HuH-7.5 (cell line): ENCODE measurements around the gene FBXO36.

ENCODE experiments used
- DNase-seq: peaks from one replicate; pipeline ENCODE4 v3.0.0; 2011; ENCODE audit warnings: low spot score

Gene FBXO36

GRCh38 chr2:229970406-229970805, 48.1 kb downstream of the FBXO36 start:
- no peak for DNase-seq

GRCh38 chr2:229971298-229971790, 49.0 kb downstream of the FBXO36 start:
- no peak for DNase-seq

- DNase-seq, result no peak
Observed at GRCh38 chr2:229974266-229974665, 52.0 kb downstream of the FBXO36 start.

- DNase-seq, result no peak
Observed at GRCh38 chr2:229980431-229981184, 58.3 kb downstream of the FBXO36 start.

- DNase-seq, result no peak
Observed at GRCh38 chr2:229993236-229993635, 70.9 kb downstream of the FBXO36 start.

GRCh38 chr2:229996320-229996719, 74.0 kb downstream of the FBXO36 start:
- no peak for DNase-seq

GRCh38 chr2:229997565-229997964, 75.3 kb downstream of the FBXO36 start:
- no peak for DNase-seq

GRCh38 chr2:230000118-230000841, 78.0 kb downstream of the FBXO36 start:
- no peak for DNase-seq

- DNase-seq, result peak; percentile 34
Observed at GRCh38 chr2:230007931-230008707, 85.8 kb downstream of the FBXO36 start.

GRCh38 chr2:230008708-230009066, 86.4 kb downstream of the FBXO36 start:
- DNase-seq, result no peak

GRCh38 chr2:230010501-230010900, 88.2 kb downstream of the FBXO36 start:
- no peak for DNase-seq

GRCh38 chr2:230011617-230012016, 89.3 kb downstream of the FBXO36 start:
- DNase-seq, result no peak

GRCh38 chr2:230012267-230012884, 90.1 kb downstream of the FBXO36 start:
- DNase-seq, result no peak

GRCh38 chr2:230016844-230017243, 94.5 kb downstream of the FBXO36 start:
- DNase-seq, result no peak

- DNase-seq, result no peak
Observed at GRCh38 chr2:230018153-230018552, 95.8 kb downstream of the FBXO36 start.

GRCh38 chr2:230019742-230020141, 97.4 kb downstream of the FBXO36 start:
- DNase-seq, result no peak

GRCh38 chr2:230023313-230023712, 101.0 kb downstream of the FBXO36 start:
- no peak for DNase-seq

GRCh38 chr2:230042195-230042594, 119.9 kb downstream of the FBXO36 start:
- DNase-seq, result no peak

- DNase-seq, result no peak
Observed at GRCh38 chr2:230043025-230043424, 120.7 kb downstream of the FBXO36 start.

- DNase-seq, result no peak
Observed at GRCh38 chr2:230043461-230043860, 121.2 kb downstream of the FBXO36 start.

- no peak for DNase-seq
Observed at GRCh38 chr2:230046491-230046890, 124.2 kb downstream of the FBXO36 start.

- no peak for DNase-seq
Observed at GRCh38 chr2:230048010-230048671, 125.8 kb downstream of the FBXO36 start.
